Measurements from ENCODE around the gene CAMLG. TPM values are rescaled to one million over a fixed set of nuclear protein-coding genes. Genes with fewer than 3 reads are reported as not detected.

Gene CAMLG
- total and polyA plus RNA-seq, 4 donors: 17.1 to 48.2 (median 23.9) TPM

DNA sequence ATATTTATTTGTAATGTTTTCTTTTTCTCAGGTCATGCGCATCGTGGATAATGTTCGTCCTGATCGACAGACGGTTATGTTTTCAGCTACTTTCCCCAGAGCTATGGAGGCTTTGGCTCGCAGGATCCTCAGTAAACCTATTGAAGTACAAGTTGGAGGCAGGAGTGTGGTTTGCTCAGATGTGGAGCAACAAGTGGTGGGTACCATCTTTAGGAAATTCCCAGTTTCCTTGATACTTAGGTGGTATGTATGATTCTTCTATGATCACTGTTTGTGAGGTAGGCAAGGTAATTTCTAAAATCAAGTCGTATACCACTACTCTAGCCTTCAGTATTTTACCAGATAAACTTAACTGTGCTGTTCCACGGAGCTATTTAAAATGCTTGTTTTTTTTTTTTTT, 56.5 kb downstream of the CAMLG start:
- H3K4me1 ChIP-seq (ENCODE audit: control insufficient read depth in 5 of 5, insufficient read depth in 5 of 5, low read length in 5 of 5): no peaks in the 10 kb centered on the region
- DNase-seq (no peak), ATAC-seq (ENCODE audit: insufficient read depth, low FRiP score) (no peak)
- H3K36me3 ChIP-seq (ENCODE audit: control insufficient read depth in 4 of 4, insufficient read depth in 4 of 4, low read length in 4 of 4): peaks cover 19 to 51% (median 34%) of the 10 kb centered on the region in 4 donors
- no peaks in the 10 kb centered on the region for H3K9me3 ChIP-seq (ENCODE audit: control insufficient read depth in 4 of 4, insufficient read depth in 3 of 4, low read length in 3 of 4)
- no peaks in the 10 kb centered on the region for H3K27me3 ChIP-seq (ENCODE audit: control insufficient read depth in 3 of 3, insufficient read depth in 3 of 3, low read length in 2 of 3)
- H3K9ac ChIP-seq (ENCODE audit: insufficient read depth in 1 of 2, low read length in 2 of 2): no peak overlapping the region
- WGBS, 2 donors: 96% methylated on average over 8 of the region's 8 CpGs
- H3K27ac ChIP-seq (ENCODE audit: low read depth in 1 of 2, low read length in 1 of 2): no peak overlapping the region
- H3K4me3 ChIP-seq: no peak overlapping the region
- TF ChIP-seq, protein P1, sequence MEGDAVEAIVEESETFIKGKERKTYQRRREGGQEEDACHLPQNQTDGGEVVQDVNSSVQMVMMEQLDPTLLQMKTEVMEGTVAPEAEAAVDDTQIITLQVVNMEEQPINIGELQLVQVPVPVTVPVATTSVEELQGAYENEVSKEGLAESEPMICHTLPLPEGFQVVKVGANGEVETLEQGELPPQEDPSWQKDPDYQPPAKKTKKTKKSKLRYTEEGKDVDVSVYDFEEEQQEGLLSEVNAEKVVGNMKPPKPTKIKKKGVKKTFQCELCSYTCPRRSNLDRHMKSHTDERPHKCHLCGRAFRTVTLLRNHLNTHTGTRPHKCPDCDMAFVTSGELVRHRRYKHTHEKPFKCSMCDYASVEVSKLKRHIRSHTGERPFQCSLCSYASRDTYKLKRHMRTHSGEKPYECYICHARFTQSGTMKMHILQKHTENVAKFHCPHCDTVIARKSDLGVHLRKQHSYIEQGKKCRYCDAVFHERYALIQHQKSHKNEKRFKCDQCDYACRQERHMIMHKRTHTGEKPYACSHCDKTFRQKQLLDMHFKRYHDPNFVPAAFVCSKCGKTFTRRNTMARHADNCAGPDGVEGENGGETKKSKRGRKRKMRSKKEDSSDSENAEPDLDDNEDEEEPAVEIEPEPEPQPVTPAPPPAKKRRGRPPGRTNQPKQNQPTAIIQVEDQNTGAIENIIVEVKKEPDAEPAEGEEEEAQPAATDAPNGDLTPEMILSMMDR (IDR thresholded peaks at IDR 0.05; ENCODE audit: control extremely low read depth, extremely low read depth): no peak

DNA sequence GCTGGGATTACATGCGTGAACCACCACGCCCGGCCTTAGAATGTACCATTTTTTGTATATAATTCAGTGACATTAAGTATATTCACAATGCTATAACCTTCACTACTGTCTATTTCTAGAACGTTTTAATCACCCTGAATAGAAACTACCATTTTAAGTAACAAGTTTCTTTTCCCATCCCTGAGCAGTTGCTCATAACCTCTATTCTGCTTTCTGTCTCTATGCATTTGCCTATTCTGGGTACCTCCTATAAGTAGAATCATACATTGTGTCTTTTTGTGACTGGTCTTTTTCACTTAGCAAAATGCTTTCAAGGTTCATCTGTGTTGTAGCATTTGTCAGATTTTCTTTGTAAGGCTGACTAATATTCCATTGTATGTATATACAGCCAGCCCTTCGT, 60.1 kb downstream of the CAMLG start:
- DNase-seq (no peak), ATAC-seq (ENCODE audit: insufficient read depth, low FRiP score) (no peak)
- Histone ChIP-seq H3K27me3 (ENCODE audit: control insufficient read depth in 3 of 3, insufficient read depth in 3 of 3, low read length in 2 of 3) (no peaks in the 10 kb centered on the region), H3K9me3 (ENCODE audit: control insufficient read depth in 4 of 4, insufficient read depth in 3 of 4, low read length in 3 of 4) (no peaks in the 10 kb centered on the region), H3K9ac (ENCODE audit: insufficient read depth in 1 of 2, low read length in 2 of 2) (no peak overlapping the region), H3K4me3 (no peak overlapping the region), H3K36me3 (ENCODE audit: control insufficient read depth in 4 of 4, insufficient read depth in 4 of 4, low read length in 4 of 4) (peaks cover 17 to 42% (median 25%) of the 10 kb centered on the region in 4 donors), H3K4me1 (ENCODE audit: control insufficient read depth in 5 of 5, insufficient read depth in 5 of 5, low read length in 5 of 5) (no peaks in the 10 kb centered on the region), H3K27ac (ENCODE audit: low read depth in 1 of 2, low read length in 1 of 2) (no peak overlapping the region)
- TF ChIP-seq, protein P1 (IDR thresholded peaks at IDR 0.05; ENCODE audit: control extremely low read depth, extremely low read depth): no peak
- WGBS, 2 donors: 91 to 93% methylated on average over 5 of the region's 5 CpGs

Small RNA genes within 50 kb of the gene (small RNA-seq; reads per million reads assigned to genes)
- not detected for gene RNU6-1164P (ENCODE audit: low replicate concordance)
- not detected for gene RNU6-757P (ENCODE audit: low replicate concordance)

Other genes with a start within 250 kb of the CAMLG start
- gene JADE2, start 212.9 kb upstream of the CAMLG start, total RNA-seq: 10 to 100 TPM; 24.4 to 53.5 TPM
- 10 to 100 TPM; 12.4 to 16.3 TPM for gene JADE2, start 212.9 kb upstream of the CAMLG start, polyA plus RNA-seq
- 10 to 100 TPM; 44.1 to 58.8 TPM for gene SAR1B, start 105.7 kb upstream of the CAMLG start, total RNA-seq
- gene SAR1B, start 105.7 kb upstream of the CAMLG start, polyA plus RNA-seq: 10 to 100 TPM; 21.5 to 37.0 TPM
- gene SEC24A, start 89.8 kb upstream of the CAMLG start, total RNA-seq: 10 to 100 TPM; 17.9 to 23.8 TPM
- gene SEC24A, start 89.8 kb upstream of the CAMLG start, polyA plus RNA-seq: 10 to 100 TPM in 1 of 2 donors, 1 to 10 TPM in 1; 3.3 to 11.8 TPM
- 10 to 100 TPM; 40.5 to 73.8 TPM for gene DDX46, start 20.2 kb downstream of the CAMLG start, total RNA-seq
- gene DDX46, start 20.2 kb downstream of the CAMLG start, polyA plus RNA-seq: 10 to 100 TPM; 21.8 to 22.5 TPM
- gene C5orf24, start 107.4 kb downstream of the CAMLG start, total RNA-seq: 10 to 100 TPM; 39.1 to 68.8 TPM
- gene C5orf24, start 107.4 kb downstream of the CAMLG start, polyA plus RNA-seq: 10 to 100 TPM; 19.6 to 20.3 TPM
- gene TXNDC15, start 135.8 kb downstream of the CAMLG start, total RNA-seq: 10 to 100 TPM; 50.2 to 91.9 TPM
- gene TXNDC15, start 135.8 kb downstream of the CAMLG start, polyA plus RNA-seq: 10 to 100 TPM; 58.5 to 88.2 TPM
- gene PCBD2, start 166.6 kb downstream of the CAMLG start, total RNA-seq: 10 to 100 TPM in 1 of 2 donors, 1 to 10 TPM in 1; 9.4 to 12.3 TPM
- 1 to 10 TPM; 4.1 to 5.7 TPM for gene PCBD2, start 166.6 kb downstream of the CAMLG start, polyA plus RNA-seq
- gene CATSPER3, start 229.4 kb downstream of the CAMLG start, total RNA-seq: under 1 TPM; 0.54 to 0.61 TPM
- under 1 TPM; 0.38 to 0.43 TPM for gene CATSPER3, start 229.4 kb downstream of the CAMLG start, polyA plus RNA-seq

Measured in lung (tissue), 13 donors.